ENCODE measurements around the gene DNAJC18. TPM values are rescaled to one million over a fixed set of nuclear protein-coding genes. Genes with fewer than 3 reads are reported as not detected.
"Not testable (repeated sequence)": the region's sequence is repeated elsewhere in the genome, so short reads cannot be mapped to it uniquely, and the experiment has no call there.

DNAJC18 gene
- total RNA-seq: 46.6 TPM

GRCh38 chr5:139439013-139439903 is at the start of gene DNAJC18:
Gene DNAJC18, minus strand, starts transcription at chr5:139439525. Its CDS starts 80 bp downstream, at chr5:139439445.
- peak; percentile 94 for DNase-seq

- DNase-seq: no peak
These were observed 48.9 kb upstream of the DNAJC18 start for GRCh38 chr5:139488260-139488659.

DNA sequence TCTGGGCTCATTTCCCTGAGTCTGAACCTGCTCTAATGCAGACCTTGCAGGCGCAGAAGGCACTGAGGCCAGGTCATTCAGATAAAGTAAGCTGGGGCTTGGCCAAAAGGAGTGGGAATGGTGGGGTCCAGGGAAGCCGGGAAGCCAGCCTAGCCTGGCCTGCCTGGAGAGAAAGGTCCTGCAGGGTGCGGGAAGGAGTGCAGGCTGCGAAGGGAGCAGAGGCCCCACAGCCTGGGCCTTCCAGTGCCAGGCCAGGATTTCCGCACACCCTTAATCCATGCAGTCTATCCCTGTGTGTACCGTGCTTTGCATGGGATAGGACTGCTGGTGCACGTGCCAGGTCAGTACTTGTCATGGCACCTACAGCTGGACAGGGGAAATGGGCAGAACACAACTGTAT is 46.9 kb upstream of the DNAJC18 start:
- no peak for DNase-seq

GRCh38 chr5:139482890-139483208 is 43.5 kb upstream of the DNAJC18 start:
- not testable (repeated sequence) for DNase-seq

GRCh38 chr5:139482050-139482889 is 42.9 kb upstream of the DNAJC18 start, which contains the start of gene STING1:
Gene STING1, minus strand, starts transcription at chr5:139482758. Its CDS starts 1,054 bp downstream, at chr5:139481704.
- no peak for DNase-seq

GRCh38 chr5:139481580-139482049 is 42.3 kb upstream of the DNAJC18 start:
- DNase-seq: no peak

- DNase-seq: no peak
These were observed 41.8 kb upstream of the DNAJC18 start for GRCh38 chr5:139481122-139481533.

GRCh38 chr5:139479729-139480128 is 40.4 kb upstream of the DNAJC18 start:
- not testable (repeated sequence) for DNase-seq

DNA sequence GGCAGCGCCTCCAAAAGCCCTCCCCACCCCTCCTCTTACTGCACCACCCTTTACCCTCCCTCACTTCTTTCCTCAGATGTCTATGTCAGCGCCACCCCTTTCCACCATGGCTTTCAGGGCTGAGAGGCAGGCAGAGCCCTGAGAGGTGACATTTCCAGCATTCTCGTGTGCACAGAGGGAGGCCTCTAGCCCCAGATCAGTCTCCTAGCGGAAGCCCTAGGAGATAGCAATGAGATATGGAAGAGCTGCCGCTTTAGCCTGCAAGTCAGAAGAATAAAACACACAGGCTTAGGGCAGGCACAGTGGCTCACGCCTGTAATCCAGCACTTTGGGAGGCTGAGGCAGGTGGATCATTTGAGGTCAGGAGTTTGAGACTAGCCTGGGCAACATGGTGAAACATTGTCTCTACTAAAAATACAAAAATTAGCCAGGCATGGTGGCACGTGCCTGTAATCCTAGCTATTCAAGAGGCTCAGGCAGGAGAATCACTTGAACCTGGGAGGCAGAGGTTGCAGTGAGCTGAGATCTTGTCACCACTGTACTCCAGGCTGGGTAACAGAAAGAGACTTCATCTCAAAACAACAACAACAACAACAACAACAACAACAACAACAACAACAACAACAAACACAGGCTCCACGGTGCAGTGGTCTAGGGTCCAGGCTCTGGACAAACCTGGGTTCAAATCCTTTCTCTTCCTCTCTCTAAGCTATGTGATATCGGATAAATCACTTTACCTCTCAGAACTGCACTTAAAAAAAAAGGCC is 39.5 kb upstream of the DNAJC18 start:
- not testable (repeated sequence) for DNase-seq

- DNase-seq: no peak
These were observed 36.7 kb upstream of the DNAJC18 start for GRCh38 chr5:139475865-139476617.

- no peak for DNase-seq
These were observed 35.8 kb upstream of the DNAJC18 start for GRCh38 chr5:139474890-139475791.

DNA sequence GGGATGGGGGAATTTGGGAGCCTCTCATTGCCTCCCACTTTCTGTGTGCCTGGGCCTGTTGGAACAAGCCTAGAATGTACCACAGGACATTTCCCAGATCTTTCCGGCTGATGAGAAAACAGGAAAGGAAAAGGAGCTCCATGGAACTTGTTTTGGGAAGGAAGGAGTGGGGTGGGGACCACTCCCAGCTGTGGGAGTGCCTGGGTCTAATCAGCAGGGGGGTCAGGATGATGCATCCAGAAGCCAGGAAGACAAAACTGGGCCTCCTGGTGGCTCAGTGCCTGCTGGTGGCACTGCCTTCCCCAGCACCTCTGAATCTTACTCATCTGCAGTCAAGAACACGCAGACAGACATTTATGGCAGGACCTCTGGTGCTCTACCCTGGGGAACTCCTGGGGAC is 34.2 kb upstream of the DNAJC18 start:
- no peak for DNase-seq

GRCh38 chr5:139473105-139473504 is 33.8 kb upstream of the DNAJC18 start:
- no peak for DNase-seq

DNA sequence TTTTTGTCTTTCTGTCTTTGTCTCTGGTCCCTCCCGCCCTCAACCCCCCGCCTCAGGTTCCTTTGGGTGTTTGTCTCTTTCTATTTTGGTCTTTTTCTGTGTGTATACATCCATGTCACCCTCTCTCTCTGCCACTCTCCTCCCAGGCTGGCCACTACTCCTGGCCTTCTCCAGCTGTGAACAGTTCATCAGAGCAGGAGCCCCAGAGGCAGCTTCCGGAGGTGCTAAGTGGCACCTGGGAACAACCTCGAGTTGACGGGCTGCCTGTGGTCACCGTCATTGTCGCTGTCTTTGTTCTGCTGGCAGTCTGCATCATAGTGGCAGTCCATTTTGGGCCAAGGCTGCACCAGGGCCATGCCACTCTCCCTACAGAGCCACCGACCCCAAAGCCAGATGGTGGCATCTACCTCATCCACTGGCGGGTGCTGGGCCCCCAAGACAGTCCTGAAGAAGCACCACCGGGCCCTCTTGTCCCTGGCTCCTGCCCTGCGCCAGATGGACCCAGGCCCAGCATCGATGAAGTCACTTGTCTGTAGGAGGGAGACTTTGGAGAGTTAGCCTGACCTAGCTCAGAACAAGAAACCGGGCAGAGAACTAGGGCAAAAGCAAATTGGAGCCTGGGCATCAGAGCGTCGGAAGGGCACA is 33.2 kb upstream of the DNAJC18 start:
- no peak for DNase-seq

GRCh38 chr5:139470821-139471300 is 31.5 kb upstream of the DNAJC18 start, which contains the start of gene SMIM33:
Gene SMIM33, plus strand, starts transcription at chr5:139471004. Its CDS starts 118 bp downstream, at chr5:139471122.
- no peak for DNase-seq

GRCh38 chr5:139468421-139468931 is 29.2 kb upstream of the DNAJC18 start:
- no peak for DNase-seq

DNA sequence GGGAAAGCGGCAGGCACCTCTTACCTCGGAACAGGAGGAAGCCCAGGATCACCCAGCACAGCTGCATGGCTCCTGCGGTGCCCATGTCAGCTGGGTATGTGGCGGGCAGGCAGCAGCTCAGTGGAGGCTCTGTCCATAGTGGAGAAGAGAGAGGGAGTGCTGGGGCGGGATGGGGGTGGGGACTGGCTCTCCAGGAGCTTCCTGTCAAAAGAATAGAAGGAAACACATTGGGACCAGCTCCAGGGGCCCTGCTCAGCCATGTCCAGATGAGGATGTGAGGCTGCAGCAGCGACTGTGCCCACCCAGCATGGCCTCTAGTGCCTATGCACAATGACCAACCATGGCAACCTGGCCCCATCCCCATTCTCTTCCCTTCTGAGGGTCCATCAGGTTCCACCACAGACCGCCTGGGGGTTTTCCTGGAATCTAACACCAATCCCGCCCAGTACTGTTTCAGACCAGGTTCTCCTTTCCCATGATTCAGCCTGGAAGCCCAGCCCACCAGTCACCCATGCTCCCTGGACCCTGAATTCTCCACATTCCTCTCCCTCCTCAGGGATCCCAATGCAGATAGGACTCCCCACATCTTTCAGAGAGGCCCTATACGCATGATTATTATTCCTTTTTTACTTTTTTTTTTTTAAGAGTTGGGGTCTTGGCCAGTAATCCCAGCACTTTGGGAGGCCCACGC is 23.4 kb upstream of the DNAJC18 start, which contains the start of gene ECSCR:
Gene ECSCR (minus strand): TSS at position 158 of the 691 bp plus-strand sequence. CDS start 73 bp downstream, at position 85.
- no peak for DNase-seq

DNA sequence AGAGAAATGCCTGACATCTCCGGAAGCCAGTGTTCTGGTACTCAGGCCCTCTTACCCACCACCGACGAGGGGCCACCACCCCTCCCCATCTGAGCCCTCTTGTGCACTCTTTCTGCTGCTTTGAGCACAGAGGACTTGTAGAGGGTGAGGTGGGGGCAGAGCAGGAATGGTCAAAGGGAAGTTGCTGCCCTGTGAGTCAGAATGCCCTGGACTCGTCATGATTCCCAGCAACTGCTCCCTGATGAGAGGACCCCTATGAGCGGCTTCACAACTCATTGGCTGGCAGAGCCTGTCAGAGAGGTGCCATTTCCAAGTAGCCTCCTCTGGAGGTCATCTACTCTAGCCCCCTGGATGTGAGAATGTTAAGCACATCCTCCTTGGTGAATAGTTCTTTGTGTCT is 22.4 kb upstream of the DNAJC18 start:
- no peak for DNase-seq

- no peak for DNase-seq
These were observed 21.9 kb upstream of the DNAJC18 start for GRCh38 chr5:139461176-139461575.

All from occipital lobe (tissue), 2 donors.